HG02884 (cell line): ENCODE measurements around the gene PYCARD.

Experiments
- ATAC-seq: cut with Tn5 transposase; IDR thresholded peaks from one replicate; pipeline ENCODE4 v1.9.1; 2021; ENCODE audit warnings: mild to moderate bottlenecking, moderate library complexity; ENCODE audit not compliant: unreplicated experiment

PYCARD gene

GRCh38 chr16:31167315-31167714 lies 35.2 kb downstream of the PYCARD start:
- no peak for ATAC-seq

GRCh38 chr16:31157136-31157535 lies 45.4 kb downstream of the PYCARD start:
- ATAC-seq, result no peak
